ENCODE measurements around the gene GOLPH3. TPM values are rescaled to one million over a fixed set of nuclear protein-coding genes. Genes with fewer than 3 reads are reported as not detected.

Gene GOLPH3
- polyA plus RNA-seq, 1 donor from 2014 or later, result 75.8 TPM

DNA sequence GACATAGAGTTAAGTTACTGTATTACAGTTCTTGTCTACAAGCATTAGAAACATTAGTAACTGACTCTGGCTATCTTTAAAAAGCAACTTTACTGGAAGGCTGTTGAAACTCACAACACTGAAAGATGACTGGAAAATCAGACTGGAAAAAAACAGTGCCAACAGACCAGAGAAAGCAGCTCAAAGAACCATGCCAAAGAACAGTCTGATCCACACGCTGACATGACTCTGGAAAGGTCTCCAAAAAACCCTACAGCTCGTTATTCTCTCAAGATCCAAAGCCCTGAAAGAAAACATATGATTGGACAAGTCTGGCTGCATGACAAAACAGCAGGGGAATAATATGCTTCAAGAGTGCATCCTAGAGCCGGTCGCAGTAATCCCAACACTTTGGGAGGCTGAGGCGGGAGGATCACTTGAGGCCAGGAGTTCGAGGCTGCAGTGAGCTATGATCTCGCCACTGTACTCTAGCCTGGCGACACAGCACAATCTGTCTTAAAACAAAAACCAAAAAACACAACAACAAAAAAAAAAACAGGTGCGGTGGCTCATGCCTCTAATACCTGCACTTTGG lies 5.6 kb downstream of the GOLPH3 start:
- Histone ChIP-seq H3K4me2 (ENCODE audit: low read length) (no peak overlapping the region), H3K4me3 (ENCODE audit: low read length) (no peak overlapping the region), H3K9ac (ENCODE audit: low read length) (no peak overlapping the region), H3K79me2 (replicated peaks; ENCODE audit: insufficient read depth, low read length) (peaks cover 91% of the 10 kb centered on the region), H3K27me3 (ENCODE audit: insufficient read depth, low read depth, low read length) (no peaks in the 10 kb centered on the region), H3K27ac (ENCODE audit: low read length) (no peak overlapping the region), H3F3A (ENCODE audit: insufficient read depth, low read length, poor library complexity, severe bottlenecking) (no peaks in the 10 kb centered on the region), H3K9me2 (ENCODE audit: insufficient read depth, low read length) (no peaks in the 10 kb centered on the region), H3K9me3 (ENCODE audit: low read length) (no peaks in the 10 kb centered on the region), H2AFZ (ENCODE audit: low read depth, low read length) (no peak overlapping the region), H3K36me3 (ENCODE audit: insufficient read depth, low read length) (no peaks in the 10 kb centered on the region), H4K20me1 (ENCODE audit: insufficient read depth) (no peaks in the 10 kb centered on the region)
- TF ChIP-seq CTCF (IDR thresholded peaks at IDR 0.05; ENCODE audit: poor library complexity, severe bottlenecking) (no peak), SMC3 (conservative IDR thresholded peaks at IDR 0.05; ENCODE audit: poor library complexity) (no peak), POLR2AphosphoS5 (IDR thresholded peaks at IDR 0.05) (no peak), EZH2 (IDR thresholded peaks at IDR 0.05; ENCODE audit: borderline replicate concordance, insufficient read depth, low read length, poor library complexity, severe bottlenecking) (no peak), EP300 (conservative IDR thresholded peaks at IDR 0.05; ENCODE audit: poor library complexity, severe bottlenecking) (no peak), MXI1 (conservative IDR thresholded peaks at IDR 0.05; ENCODE audit: poor library complexity, severe bottlenecking) (no peak), TAF1 (IDR thresholded peaks at IDR 0.05; ENCODE audit: low read depth) (no peak), RAD21 (conservative IDR thresholded peaks at IDR 0.05) (no peak)
- TF ChIP-seq, protein P1, sequence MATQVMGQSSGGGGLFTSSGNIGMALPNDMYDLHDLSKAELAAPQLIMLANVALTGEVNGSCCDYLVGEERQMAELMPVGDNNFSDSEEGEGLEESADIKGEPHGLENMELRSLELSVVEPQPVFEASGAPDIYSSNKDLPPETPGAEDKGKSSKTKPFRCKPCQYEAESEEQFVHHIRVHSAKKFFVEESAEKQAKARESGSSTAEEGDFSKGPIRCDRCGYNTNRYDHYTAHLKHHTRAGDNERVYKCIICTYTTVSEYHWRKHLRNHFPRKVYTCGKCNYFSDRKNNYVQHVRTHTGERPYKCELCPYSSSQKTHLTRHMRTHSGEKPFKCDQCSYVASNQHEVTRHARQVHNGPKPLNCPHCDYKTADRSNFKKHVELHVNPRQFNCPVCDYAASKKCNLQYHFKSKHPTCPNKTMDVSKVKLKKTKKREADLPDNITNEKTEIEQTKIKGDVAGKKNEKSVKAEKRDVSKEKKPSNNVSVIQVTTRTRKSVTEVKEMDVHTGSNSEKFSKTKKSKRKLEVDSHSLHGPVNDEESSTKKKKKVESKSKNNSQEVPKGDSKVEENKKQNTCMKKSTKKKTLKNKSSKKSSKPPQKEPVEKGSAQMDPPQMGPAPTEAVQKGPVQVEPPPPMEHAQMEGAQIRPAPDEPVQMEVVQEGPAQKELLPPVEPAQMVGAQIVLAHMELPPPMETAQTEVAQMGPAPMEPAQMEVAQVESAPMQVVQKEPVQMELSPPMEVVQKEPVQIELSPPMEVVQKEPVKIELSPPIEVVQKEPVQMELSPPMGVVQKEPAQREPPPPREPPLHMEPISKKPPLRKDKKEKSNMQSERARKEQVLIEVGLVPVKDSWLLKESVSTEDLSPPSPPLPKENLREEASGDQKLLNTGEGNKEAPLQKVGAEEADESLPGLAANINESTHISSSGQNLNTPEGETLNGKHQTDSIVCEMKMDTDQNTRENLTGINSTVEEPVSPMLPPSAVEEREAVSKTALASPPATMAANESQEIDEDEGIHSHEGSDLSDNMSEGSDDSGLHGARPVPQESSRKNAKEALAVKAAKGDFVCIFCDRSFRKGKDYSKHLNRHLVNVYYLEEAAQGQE (IDR thresholded peaks at IDR 0.05; ENCODE audit: borderline replicate concordance), result no peak

GRCh38 chr5:32165597-32165996 lies 8.5 kb downstream of the GOLPH3 start:
- Histone ChIP-seq H3K4me3 (ENCODE audit: low read length) (no peak overlapping the region), H3K27ac (ENCODE audit: low read length) (no peak overlapping the region), H3K9ac (ENCODE audit: low read length) (no peak overlapping the region), H2AFZ (ENCODE audit: low read depth, low read length) (no peak overlapping the region), H3K36me3 (ENCODE audit: insufficient read depth, low read length) (no peaks in the 10 kb centered on the region), H3K79me2 (replicated peaks; ENCODE audit: insufficient read depth, low read length) (peaks cover 73% of the 10 kb centered on the region), H3F3A (ENCODE audit: insufficient read depth, low read length, poor library complexity, severe bottlenecking) (no peaks in the 10 kb centered on the region), H3K9me2 (ENCODE audit: insufficient read depth, low read length) (no peaks in the 10 kb centered on the region), H3K9me3 (ENCODE audit: low read length) (no peaks in the 10 kb centered on the region), H4K20me1 (ENCODE audit: insufficient read depth) (no peaks in the 10 kb centered on the region), H3K4me2 (ENCODE audit: low read length) (no peak overlapping the region), H3K27me3 (ENCODE audit: insufficient read depth, low read depth, low read length) (no peaks in the 10 kb centered on the region)
- no peak for TF ChIP-seq SMC3 (conservative IDR thresholded peaks at IDR 0.05; ENCODE audit: poor library complexity)
- TF ChIP-seq EP300 (conservative IDR thresholded peaks at IDR 0.05; ENCODE audit: poor library complexity, severe bottlenecking), result no peak
- TF ChIP-seq EZH2 (IDR thresholded peaks at IDR 0.05; ENCODE audit: borderline replicate concordance, insufficient read depth, low read length, poor library complexity, severe bottlenecking), result no peak
- TF ChIP-seq POLR2AphosphoS5 (IDR thresholded peaks at IDR 0.05), result no peak
- TF ChIP-seq TAF1 (IDR thresholded peaks at IDR 0.05; ENCODE audit: low read depth), result no peak
- TF ChIP-seq RAD21 (conservative IDR thresholded peaks at IDR 0.05), result no peak

All from neural cell (in vitro differentiated cells).